ENCODE data around the gene TAF1C.

TAF1C gene

DNA sequence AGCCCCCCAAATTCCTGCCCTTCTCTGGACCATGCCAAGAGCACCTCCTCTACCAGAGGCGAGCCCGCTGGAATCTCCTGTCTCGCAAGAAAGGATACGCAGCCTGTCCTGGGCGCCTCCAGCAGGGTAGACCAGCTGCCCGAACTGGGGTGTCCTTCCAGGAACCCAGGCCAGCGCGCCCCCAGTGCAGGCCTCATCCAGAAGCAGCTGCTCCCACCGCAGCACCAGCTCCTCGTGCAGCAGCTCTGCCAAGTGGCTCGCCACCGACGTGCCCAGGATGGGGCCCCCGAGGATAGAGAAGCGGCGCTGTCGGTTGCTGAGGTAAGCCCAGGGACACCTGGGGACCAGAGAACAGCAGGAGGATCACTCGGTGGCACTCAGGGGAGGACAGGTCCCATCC, 4.8 kb downstream of the TAF1C start:
- no peak for DNase-seq

DNA sequence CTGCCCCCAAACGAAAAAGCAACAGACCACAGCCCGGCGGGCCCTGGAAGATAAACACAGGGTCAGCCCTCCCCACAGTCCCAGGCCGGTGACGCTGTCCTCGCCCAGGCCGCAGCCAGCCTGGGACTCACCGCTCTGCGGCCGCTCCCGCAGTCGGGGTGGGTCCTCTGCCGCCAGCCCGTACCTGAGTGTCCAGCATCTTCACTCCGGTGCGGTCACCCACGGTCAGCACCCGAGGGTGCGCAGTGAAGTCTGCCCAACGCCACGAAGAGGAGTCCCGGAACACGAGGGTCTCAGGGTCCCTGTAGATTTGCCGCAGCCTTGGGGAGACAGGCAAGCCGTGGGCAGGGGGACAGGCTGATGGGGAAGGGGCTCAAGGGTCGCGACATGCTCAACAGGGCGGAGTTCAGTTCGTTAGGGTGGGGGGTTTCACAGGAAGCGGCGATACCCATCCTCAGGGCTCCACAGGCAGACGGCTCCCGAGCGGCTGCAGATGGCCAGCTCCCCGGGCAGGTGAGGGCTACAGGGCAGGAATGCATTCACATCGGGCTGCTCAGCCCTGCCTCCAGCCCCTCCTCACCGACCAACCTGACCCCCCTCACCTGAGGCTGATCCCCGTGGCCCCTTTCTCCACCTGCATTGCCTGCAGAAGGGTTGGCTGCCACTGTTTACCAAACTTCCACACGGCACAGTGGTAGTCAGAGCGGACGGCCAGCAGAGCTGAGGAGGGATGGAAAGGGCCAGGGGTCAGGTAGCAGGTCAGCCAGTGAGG, 5.5 kb downstream of the TAF1C start:
- no peak for DNase-seq

DNA sequence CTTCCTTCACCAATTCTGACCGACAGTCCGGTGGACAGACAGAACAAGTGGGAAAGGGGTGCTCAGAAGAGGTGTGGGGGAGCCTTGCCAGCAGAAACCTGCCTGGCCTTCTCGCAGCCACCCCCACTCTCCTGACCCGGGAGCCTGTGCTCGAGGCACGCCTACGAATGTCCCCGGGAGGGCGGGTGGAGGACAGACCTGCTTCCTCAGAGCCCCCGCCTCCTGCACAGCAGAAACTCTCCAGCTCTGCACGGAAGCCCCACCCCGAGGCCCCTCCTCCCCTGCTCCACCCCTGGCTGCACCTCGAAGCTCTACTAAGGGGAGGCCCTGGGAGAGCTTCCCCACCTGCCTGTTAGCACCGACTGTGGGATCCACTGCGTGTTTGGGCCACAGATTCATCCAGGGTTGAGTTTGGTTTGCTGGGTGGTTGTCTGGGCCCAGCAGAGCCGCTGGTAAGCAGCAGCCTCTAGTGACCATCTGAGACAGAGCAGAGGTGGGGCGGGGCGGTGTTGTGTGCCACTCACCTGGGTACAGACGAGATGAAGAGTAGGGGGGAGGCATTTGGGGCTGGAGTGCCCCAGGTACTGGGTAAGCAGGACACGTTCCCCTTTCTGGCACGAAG, 6.2 kb downstream of the TAF1C start:
- DNase-seq, result no peak

DNA sequence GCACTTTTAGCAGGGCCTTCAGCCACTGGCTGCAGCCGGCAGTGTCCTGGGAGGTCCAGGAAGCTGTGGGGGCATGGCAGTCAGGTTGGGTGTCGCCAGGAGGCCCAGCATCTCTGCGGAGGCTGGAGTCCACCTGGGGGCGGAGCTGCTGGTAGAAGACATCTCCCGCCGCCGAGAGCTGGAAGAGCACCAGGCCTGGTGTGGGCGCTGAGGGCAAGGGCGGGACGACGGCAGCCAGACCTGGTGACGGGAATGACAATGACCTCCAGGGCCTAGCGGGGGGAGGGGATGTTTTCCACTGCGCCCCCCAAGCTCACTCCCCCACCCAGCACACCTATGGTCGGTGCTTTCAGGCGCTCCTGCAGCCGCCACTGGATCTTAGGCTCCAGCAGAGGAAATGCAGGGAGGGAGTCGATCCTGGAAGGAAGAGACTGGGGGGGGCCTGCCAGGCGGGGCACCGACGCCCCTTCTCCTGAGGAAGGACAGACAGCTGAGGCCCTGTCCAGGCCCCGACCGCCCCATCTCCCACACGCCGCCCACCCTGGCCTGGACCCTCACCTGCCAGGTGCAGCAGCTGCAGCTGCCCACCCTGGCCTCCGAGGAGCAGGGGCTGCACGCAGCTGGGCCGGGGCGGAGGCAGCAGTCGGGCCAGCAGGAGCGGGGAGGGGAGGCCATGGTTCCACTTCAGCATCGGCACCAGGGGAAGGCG, 7.1 kb downstream of the TAF1C start:
- no peak for DNase-seq

DNA sequence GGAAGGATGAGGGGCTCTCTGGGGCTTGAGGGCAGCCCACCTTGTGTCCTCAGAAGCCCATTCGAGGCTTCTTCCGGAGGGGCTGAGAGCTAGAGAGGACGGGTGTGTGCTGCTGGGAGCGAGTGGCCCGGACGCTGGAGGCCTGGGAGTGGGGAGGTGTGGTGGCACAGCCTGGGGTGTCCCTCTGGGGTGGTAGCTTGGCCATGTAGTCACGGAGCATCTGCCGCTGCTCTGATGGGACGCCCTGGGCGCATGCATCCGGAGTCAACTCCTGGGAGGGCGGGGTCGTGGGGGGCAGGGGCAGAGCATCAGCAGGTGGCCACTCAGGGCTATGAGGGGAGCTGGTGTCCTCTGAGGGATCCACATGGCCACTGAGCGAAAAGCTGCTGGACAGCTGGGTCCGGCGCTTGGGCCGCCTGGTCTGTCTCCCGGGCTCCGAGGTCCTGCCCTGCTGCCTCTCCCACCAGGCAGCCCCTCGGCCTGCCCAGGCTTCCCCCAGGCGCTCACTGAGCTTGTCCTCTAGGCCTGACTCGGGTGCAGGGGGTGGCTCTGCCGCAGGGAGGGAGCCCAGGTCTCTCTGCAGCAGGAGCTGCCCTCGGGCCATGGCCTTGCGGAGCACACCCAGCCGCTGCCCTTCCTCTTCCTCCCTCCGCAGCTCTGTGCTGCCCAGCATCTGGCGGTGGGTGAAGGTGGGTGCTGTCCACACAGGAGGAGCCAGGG, 7.8 kb downstream of the TAF1C start:
- DNase-seq, result no peak

DNA sequence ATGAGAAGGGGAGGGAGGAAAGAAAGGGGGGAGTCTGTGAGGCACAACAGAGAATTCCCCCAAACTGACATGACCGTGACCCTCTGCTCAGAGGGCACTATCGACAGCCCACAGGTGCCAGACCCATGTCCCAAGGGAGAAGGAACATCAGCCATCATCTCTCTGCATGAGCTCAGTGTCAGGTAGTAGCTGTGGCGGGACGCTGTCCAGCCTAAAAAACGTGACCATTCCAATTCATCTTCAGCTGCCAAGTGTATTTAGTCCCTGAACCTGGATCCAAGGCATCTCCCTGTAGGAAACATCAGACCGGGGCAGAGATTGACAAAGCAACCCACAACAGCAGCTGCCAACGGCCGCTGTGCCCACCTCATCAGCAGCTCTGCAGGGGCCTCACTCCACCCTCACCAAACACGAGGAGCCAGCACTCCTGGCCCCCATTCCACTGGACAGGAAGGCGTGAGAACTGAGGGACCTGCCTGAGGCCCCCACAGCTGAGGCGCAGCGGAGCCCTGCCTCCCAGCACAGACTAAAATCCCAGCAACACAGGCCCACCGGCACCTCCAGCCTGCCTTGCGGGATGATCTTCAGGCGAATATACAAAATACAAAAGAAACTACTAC, 8.6 kb downstream of the TAF1C start:
- DNase-seq, result no peak

DNA sequence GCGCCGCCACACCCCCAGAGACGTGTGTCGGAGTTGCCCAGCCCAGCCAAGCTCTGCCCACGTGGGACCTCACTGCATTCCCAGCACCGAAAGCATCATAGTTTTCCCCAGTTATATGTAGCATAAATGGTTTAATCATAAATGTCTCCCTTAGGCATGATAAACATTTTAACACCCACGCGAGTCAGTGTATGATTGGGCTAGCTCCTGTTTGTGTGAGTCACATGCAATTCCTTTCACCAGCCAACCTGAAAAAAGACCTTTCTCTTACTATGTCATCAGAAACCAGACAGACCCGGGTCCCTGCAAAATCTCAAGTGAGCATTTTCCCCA, 9.2 kb downstream of the TAF1C start:
- no peak for DNase-seq

DNA sequence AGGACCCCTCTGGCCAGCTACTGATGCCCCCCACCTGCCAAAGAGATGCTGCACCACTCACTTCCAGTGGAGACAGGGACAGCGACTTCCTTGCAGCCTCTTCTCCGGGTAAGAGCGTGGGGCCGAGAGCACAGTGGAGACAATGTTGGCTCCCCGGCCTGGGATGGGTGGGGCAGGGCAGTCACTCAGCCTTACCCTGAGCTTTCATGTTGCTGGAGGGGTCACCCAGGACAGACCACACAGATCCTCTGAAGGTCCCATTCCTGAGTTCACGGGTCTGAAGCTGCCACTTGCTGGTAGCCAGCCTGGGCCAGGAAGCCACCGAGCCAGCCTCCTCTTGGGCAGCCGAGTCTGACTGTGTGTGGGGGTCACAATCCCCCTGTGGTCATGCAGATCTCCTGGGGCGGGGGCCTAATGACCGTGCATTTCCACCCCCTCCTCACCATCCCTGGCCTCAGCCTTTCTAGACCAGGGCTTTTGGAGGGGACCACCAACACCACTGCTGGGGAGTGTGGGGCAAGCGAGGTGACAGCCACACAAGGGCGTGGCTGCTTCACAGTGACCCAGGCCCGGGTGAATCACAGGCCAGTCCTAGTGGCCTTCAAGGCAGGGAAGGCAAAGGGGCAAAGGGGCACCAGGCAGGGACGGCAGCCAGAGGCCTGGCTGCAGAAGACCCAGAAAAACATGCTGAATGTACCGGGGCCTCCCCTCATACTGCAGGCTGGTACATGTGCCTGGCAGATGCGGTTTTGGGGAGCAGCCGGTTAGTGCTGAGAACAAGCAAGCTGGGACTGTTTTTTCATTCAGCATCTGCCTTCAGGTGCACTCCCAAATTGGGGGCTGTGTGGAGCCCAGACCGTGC, 10.4 kb downstream of the TAF1C start:
- no peak for DNase-seq

DNA sequence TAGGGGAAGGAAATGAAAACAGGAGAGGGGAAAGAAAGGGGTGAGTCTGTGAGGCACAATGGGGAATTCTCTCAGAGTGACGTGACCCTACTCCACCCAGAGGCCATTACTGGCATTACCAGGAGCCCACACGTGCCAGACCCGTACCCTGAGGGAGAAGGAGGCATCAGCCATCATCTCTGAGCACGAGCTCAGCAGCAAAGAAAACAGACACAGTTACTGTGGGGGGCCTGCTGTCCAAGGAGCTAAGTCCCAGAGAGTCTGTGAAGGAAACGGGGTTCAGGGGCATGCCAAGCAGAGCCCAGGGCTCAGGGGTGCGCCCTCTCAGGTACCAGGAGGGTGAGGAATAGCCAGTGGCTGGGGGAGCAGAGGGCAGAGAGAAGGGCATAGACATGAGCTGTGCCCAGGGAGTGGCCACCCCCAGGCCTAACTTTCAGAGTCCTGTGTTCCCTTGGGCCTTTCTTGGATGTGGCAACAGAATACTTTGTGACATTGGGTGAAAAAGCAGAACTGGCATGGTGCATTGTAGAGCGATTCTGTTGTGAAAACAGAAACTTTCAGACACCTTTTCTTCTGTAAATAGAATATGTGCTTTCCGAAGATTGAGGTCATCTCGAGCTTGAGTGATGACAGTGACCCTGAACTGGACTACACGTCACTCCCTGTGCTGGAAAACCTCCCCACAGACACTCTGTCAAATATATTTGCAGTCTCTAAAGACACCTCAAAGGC, 11.3 kb downstream of the TAF1C start:
- peak; percentile 65 for DNase-seq

DNA sequence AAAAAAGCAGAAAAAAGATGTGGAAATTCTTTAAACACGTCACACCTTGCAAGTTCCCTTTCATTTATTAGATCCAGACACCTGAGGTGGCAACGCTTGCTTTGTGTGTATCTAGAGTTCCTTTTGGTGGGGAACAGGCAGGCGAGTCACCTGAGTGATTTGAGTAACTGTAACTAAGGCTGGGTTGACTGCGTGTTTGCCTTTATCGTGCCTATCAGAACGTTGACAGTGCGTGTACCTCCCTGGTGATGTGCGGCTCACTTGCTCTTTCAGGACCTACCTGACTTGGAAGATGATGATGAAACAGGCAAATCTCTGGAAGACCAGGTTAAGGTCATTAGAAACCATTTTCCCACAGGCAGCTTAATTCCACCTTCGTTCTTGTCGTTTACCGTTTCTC, 12.5 kb downstream of the TAF1C start:
- DNase-seq, result no peak

DNA sequence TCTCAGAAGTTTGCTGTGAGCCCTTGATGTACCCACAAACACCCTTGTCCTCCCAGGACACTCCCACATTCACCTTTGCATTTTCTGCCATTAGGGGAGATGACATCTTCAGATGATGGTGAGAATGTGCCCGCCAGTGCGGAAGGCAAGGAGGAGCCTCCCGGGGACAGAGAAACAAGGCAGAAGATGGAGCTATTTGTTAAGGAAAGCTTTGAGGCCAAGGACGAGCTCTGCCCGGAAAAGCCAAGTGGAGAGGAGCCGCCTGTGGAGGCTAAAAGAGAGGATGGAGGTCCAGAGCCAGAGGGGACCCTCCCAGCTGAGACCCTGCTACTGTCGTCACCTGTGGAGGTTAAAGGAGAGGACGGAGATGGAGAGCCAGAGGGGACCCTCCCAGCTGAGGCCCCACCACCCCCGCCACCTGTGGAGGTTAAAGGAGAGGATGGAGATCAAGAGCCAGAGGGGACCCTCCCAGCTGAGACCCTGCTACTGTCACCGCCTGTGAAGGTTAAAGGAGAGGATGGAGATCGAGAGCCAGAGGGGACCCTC, 17.0 kb downstream of the TAF1C start:
- DNase-seq, result no peak

DNA sequence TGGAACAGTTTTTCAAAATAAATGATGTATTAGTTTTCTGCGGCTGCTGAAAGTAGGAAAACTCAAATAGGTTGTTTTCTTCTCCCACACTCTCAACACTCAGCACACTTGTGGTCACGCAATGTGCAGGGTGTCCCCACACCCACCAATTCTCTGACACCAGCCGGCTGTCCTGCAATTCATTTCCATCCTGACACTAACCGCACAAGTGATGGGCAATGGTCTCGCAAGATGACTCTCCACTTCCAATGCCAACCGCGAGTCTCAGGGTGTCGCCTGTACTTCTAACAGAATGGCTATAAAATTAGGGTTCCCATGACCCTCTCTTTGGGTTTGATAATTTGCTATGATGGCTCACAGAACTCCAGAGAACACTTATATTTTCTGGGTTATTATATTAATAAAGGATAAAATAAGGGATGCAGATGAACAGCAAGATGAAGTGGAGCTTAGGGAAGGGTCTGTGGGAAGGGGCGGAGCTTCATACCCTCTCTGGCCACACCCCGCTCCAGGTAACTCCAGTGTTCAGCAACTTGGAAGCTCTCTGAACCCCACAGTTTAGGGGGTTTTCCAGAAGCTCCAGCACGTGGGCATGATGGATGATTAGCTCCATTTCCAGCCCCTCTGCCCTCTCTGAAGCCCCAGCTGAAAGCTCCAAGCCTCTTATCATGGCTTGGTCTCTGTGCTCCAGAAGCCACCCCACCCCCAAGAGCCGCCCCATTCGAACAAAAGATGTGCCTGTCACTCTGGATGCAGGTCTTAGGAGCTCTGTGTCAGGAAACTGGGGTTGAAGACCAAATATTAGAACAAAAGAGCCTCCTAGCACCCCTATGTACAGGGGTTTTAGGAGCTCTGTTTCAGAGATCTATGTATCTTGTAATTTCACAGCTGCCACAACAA, 19.8 kb downstream of the TAF1C start:
- no peak for DNase-seq

DNA sequence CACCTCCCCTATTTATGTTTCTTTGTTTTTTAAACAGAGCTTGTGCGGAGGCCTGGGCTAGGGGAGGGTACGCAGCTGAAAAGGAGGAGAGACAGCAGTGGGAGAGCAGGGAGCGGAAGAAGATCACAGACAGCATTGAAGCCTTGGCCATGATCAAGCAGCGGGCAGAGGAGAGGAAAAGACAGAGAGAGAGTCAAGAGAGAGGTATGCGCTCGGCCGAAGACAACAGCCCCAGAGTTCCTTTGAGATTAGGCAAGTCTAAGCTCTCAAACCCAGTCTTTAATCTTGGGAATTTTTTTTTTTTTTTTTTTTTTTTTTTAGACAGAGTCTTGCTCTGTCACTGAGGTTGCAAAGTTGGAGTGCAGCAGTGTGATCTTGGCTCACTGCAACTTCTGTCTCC, 21.1 kb downstream of the TAF1C start:
- DNase-seq, result no peak

DNA sequence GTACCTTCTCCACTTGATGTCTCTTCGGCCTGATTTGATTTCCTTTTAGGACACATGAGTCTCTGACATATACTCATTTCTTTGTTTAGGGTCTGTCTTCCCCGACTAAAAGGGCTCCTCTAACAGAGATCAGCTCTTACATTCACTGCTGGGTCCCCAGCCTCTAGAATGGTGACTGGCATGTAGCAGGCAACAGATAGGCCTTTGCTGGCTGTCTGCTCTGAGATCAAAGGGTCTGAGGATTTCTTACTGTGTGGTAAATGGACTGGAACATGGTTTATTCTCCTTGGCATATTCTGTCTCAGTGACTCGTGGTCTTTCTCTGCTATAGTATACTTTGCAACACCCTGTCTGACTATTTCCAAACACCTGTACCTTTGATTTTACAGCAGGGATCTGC, 25.1 kb downstream of the TAF1C start:
- no peak for DNase-seq

DNA sequence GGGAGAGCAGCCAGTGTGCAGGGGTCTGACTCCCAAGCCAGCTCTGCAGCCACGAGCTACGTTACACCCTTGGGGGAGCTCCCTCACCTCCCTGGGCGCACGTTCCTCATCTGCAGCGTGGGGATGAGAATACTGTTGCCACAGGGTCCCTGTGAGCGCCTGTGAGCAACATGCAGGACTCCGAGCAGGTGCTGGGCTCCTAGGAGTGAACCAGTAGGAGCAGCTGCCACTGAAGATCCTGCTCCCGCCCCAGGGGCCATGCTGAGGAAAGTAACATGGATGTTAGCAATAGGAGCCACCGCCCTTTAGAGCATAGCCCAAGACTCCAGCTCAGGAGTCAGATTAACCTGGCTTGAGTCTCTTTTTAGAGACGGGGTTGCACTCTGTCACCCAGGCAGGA, 25.8 kb downstream of the TAF1C start:
- no peak for DNase-seq

DNA sequence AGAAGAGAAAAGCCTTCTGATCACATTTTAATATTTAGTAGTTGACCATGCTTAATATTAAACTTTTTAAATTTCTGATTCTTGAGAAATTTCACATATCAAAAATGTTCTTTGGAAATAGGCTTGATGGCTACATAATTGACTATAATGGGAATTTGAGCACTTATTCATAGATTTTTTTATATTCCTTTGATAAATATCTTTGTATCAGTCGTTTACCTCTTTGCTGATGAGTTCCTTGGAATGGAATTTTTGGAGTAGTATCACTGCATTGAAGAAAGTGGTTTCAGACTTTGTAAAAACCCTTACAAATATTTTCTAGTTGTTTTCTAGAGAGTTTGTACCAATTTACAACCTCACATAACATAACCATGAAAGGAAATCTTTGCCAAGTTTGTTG, 27.1 kb downstream of the TAF1C start:
- no peak for DNase-seq

DNA sequence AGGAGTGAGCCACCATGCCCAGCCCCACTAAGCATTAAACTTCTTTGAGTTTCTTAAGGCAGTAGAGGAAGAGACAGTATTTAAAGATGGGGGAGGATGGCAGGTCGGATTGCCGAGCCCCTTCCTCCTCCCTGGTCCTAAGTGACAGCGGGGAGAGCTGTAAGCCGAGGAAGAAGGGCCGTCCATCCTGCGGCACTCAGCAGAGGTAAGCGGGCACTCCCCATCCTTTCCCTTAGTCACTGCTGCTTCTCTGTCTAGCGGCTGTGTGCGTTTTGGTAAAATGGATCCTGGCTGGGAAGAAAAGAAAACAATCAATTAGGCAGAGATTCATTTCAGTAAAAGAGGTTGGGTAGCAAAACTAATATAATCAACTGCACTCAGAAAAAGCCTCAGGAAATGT, 27.9 kb downstream of the TAF1C start:
- DNase-seq, result no peak

DNA sequence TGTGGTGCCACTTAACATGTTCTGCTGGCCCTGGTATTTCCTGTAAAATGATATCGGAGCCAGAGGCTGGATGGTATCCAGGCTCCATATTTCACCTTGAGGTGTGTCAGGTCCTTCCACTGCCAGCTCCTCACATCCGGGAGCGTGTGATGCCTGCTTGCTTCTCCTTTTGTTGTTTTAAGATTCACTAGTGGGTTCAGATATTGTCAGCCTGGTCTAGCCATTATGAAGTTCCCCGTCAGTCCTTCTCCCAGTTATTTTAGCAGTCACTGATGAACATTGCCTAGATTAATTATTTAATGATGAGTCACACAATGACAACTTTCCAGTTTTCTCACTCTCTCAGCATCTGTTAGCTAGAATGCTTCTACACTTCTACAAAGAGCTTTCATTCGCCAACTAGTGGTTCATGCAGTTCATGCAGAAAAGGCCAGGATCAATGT, 30.5 kb downstream of the TAF1C start:
- DNase-seq, result no peak

DNA sequence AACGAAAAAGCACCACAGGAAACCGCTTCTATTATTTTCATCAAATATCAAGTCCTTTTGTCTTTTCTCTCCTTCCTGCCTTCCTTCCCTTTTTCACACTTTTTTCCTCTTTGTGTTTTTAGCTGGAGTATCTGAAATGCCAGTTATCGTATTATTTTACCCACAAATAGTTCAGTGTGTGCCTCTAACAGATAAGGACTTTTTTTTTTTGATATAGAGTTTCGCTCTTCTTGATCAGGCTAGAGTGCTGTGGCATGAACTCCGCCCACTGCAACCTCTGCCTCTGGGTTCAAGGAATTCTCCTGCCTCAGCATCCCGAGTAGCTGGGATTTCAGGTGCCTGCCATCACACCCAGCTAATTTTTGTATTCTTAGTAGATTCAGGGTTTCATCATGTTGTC, 31.1 kb downstream of the TAF1C start:
- no peak for DNase-seq

DNA sequence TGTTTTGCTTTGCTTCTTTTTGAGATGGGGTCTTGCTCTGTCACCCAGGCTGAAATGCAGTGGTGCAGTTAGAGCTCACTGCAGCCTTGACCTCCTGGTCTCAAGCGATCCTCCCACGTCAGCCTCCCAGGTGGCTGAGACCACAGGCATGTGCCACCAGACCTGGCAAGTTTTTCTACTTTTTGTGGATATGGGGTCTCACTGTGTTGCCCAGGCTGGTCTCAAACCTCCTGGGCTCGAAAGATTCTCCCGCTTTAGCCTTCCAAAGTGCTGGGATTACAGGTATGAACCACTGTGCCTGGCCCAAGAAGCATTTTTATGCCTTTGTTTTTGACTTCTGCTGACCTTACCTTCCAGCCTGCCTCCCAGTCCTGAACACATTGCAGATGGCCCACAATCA, 31.6 kb downstream of the TAF1C start:
- no peak for DNase-seq
